GM13976 (cell line): Measurements from ENCODE around the gene GRM5.
A peak's percentile ranks its signal among the peaks of the same experiment; 100 is the strongest.

Experiments
- DNase-seq: peaks from one replicate; pipeline ENCODE4 v3.0.0; 2012; ENCODE audit warnings: low spot score
- CTCF ChIP-seq: IDR thresholded peaks from 2 replicates; pipeline ENCODE4 v1.5.1; 2012; ENCODE audit warnings: borderline replicate concordance, mild to moderate bottlenecking; ENCODE audit not compliant: insufficient read depth; ENCODE audit errors: extremely low read depth, missing control alignments, control extremely low read depth
- in situ Hi-C: fragments of 300-500 bp; cut with MboI; formaldehyde crosslinking; loops from one replicate; pipeline ENCODE4 v1.12.0; 2022; ENCODE audit warnings: low sequenced_read_pairs, mixed read lengths, inconsistent platforms; ENCODE audit not compliant: unreplicated experiment

The GRM5 gene

GRCh38 chr11:88543902-88544655, 521.7 kb downstream of the GRM5 start:
- TF ChIP-seq CTCF, result peak; percentile 87
- DNase-seq, result peak; percentile 45
- in situ Hi-C loops, result loop anchor here (25.0 kb wide), 2 partner anchors 532 to 1182 kb away; no protein-coding TSS in a partner anchor

DNA sequence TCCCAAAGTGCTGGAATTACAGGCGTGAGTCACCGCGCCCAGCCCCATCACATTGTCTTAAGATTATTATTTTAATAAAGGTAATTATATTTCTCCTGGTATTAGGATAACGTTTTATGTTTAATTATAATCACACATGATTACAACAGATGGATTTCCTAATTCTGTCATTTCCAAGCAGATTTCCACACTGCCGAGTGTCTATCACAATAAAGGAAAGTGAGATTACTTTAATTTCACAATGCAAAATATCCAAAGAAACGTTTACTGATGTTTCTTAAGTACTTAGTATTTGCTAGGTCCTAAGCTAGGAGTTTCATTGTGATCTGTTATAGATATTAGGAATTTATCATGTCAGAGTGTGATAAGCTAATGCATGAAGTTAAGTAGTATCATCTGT, 524.8 kb downstream of the GRM5 start:
- no peak for TF ChIP-seq CTCF
- in situ Hi-C loops, result loop anchor here (25.0 kb wide), 2 partner anchors 529 to 1179 kb away; no protein-coding TSS in a partner anchor
- no peak for DNase-seq

- in situ Hi-C loops, result loop anchor here (25.0 kb wide), 2 partner anchors 526 to 1176 kb away; no protein-coding TSS in a partner anchor
- no peak for TF ChIP-seq CTCF
- DNase-seq, result no peak
Measured at GRCh38 chr11:88538098-88538497, 527.7 kb downstream of the GRM5 start.

DNA sequence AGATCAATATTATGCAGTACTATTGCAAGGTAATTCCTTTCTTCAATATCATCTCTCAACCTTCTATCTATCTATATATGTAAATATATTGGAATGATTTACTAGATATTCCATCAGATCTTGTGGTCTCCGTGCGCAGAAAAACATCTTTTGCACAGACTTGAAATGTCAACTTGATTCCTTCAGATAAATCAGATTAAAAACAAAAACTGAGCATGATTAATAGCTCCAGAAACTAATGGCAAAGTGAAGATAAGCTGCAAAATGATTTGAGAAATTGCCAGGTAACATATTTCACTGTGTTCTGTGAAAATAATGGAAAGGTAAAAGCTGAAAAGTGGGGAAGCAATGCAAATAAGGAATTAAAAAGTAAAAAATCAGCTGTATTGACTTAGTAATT, 528.2 kb downstream of the GRM5 start:
- in situ Hi-C loops, result loop anchor here (25.0 kb wide), 2 partner anchors 525 to 1175 kb away; no protein-coding TSS in a partner anchor
- DNase-seq, result no peak
- TF ChIP-seq CTCF, result no peak

DNA sequence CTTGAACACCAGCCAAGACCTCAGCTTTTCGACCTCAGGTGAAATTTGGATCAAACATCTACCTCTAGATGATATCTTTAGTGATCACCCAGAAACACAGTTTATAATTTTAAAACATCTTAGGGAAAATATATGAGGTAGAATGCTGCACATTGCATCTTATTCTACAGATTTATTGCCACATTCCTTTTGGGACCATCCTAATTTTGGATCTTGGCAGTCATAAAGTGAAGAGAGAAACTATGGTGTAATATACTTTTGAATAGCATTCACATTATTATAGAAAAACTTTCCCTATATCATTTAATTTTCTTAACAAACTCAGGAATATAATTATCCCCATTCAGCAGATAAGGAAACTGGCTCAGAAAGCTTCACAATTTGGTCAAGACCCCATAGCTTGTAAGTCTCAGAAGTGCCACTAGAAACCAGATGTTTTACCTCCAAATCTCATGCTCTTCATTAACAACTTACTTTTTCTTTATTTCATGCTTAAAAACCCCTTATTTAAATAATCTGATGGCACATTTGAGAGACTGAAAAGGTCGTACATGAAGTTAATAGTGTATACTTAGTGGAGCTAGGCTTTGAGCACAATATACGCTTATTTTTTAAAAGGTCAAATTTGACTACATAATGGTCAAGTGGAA, 529.0 kb downstream of the GRM5 start:
- no peak for DNase-seq
- in situ Hi-C loops, result loop anchor here (25.0 kb wide), 2 partner anchors 524 to 1174 kb away; no protein-coding TSS in a partner anchor
- no peak for TF ChIP-seq CTCF

GRCh38 chr11:88535916-88536547, 529.8 kb downstream of the GRM5 start:
- DNase-seq, result peak; percentile 42
- in situ Hi-C loops, result loop anchor here (25.0 kb wide), 2 partner anchors 524 to 1174 kb away; no protein-coding TSS in a partner anchor
- no peak for TF ChIP-seq CTCF
